HCT116 (cell line): ENCODE measurements around the gene OR6Q1. TPM values are rescaled to one million over a fixed set of nuclear protein-coding genes. Genes with fewer than 3 reads are reported as not detected.

Experiments
- ATAC-seq: fragments of 200-7000 bp; cut with Tn5 transposase; 2 replicates; pipeline ENCODE4 v1.9.1; 2020; ENCODE audit warnings: mild to moderate bottlenecking, moderate library complexity
- BruUV-seq: library from RNA; stranded (reverse); fragments of 400-500 nt; replicated peaks from 2 replicates; lab custom pipeline; 2021; lab: Mats Ljungman, UMichigan
- CTCF ChIA-PET: fragments of 300-600 bp; sonication (Branson Sonifier 250); formaldehyde crosslinking; loops from one replicate; lab custom pipeline; 2021; ENCODE audit warnings: antibody characterized with exemption; lab: Charles Lee
- POLR2A ChIA-PET: fragments of 300-600, 350-600 bp; sonication (Branson Sonifier 250); formaldehyde crosslinking; loops from one replicate; lab custom pipeline; 2021; ENCODE audit warnings: antibody characterized with exemption; lab: Charles Lee
- RAD21 ChIA-PET, 2 experiments: fragments of 300-600 bp; sonication (Branson Sonifier 250); formaldehyde crosslinking; loops; one replicate each; lab custom pipeline; 2023; ENCODE audit warnings: low total read pairs in 2 of 2; ENCODE audit not compliant: uncharacterized antibody in 2 of 2, unreplicated experiment in 2 of 2, low non-redundant PET in 1 of 2; lab: Charles Lee
- DNase-seq: peaks from one replicate; pipeline ENCODE4 v3.0.0-alpha.2; 2010; ENCODE audit warnings: low read depth, low spot score
- H2AFZ ChIP-seq: fragments of 200-600 bp; shearing (Covaris generic), sonication (generic); 2 replicates; pipeline ENCODE4 v1.6.1; 2017; ENCODE audit warnings: low read depth, mixed run types, mixed read lengths, antibody characterized with exemption, low read length; ENCODE audit not compliant: poor library complexity, severe bottlenecking
- H3K27ac ChIP-seq: 2 replicates; pipeline ENCODE4 v1.5.1; 2012; ENCODE audit warnings: low read depth, low read length
- H3K27me3 ChIP-seq: fragments of 200-600 bp; sonication (generic); 2 replicates; pipeline ENCODE4 v1.6.1; 2016; ENCODE audit warnings: mixed run types, low read length, mixed read lengths; ENCODE audit not compliant: insufficient read depth
- H3K36me3 ChIP-seq, 2 experiments: fragments of 200-500 bp in 1 of 2; fragments of 200-600 bp in 1 of 2; sonication (Bioruptor generic) in 1 of 2; sonication (generic) in 1 of 2; 2 replicates each; pipeline versions ENCODE4 v1.5.1 to v1.6.1; 2014 to 2016; ENCODE audit warnings: low read length in 2 of 2, inconsistent platforms in 1 of 2, mixed read lengths in 1 of 2, mixed run types in 1 of 2; ENCODE audit not compliant: insufficient read depth in 2 of 2, control insufficient read depth in 1 of 2
- H3K4me1 ChIP-seq, 2 experiments: fragments of 200-600 bp in 1 of 2; sonication (generic) in 1 of 2; 2 replicates each; pipeline versions ENCODE4 v1.5.1 to v1.6.1; 2012 to 2017; ENCODE audit warnings: low read length in 2 of 2, inconsistent platforms in 1 of 2, mild to moderate bottlenecking in 1 of 2, mixed read lengths in 1 of 2, mixed run types in 1 of 2, moderate library complexity in 1 of 2; ENCODE audit not compliant: insufficient read depth in 2 of 2, control insufficient read depth in 1 of 2
- H3K4me2 ChIP-seq: fragments of 200-600 bp; sonication (generic); 2 replicates; pipeline ENCODE4 v1.6.1; 2017; ENCODE audit warnings: mixed run types, low read length, mixed read lengths
- H3K4me3 ChIP-seq, 2 experiments: fragments of 200-600 bp in 1 of 2; sonication (generic) in 1 of 2; replicated peaks in 1 of 2; 2 replicates each; pipeline ENCODE4 v1.5.1; 2011 to 2016; ENCODE audit warnings: low read length in 2 of 2, control low read depth in 1 of 2, low read depth in 1 of 2, mild to moderate bottlenecking in 1 of 2, mixed read lengths in 1 of 2, mixed run types in 1 of 2
- H3K79me2 ChIP-seq: fragments of 200-600 bp; sonication (generic); 2 replicates; pipeline ENCODE4 v1.6.1; 2017; ENCODE audit warnings: mild to moderate bottlenecking, mixed run types, low read length, moderate library complexity, mixed read lengths; ENCODE audit not compliant: insufficient read depth
- H3K9ac ChIP-seq: fragments of 200-600 bp; sonication (generic); 2 replicates; pipeline ENCODE4 v1.6.1; 2016; ENCODE audit warnings: low read length, mixed read lengths
- H3K9me2 ChIP-seq: fragments of 200-600 bp; sonication (generic), shearing (Covaris generic); 2 replicates; pipeline ENCODE4 v1.6.1; 2017; ENCODE audit warnings: mixed run types, mild to moderate bottlenecking, moderate library complexity; ENCODE audit not compliant: insufficient read depth
- H3K9me3 ChIP-seq, 2 experiments: fragments of 200-500 bp in 1 of 2; fragments of 200-600 bp in 1 of 2; sonication (Bioruptor generic) in 1 of 2; sonication (generic) in 1 of 2; 2 replicates each; pipeline ENCODE4 v1.6.1; 2014 to 2017; ENCODE audit warnings: low read length in 2 of 2, mixed read lengths in 2 of 2, inconsistent platforms in 1 of 2, low read depth in 1 of 2, mild to moderate bottlenecking in 1 of 2, mixed run types in 1 of 2, moderate library complexity in 1 of 2; ENCODE audit not compliant: control insufficient read depth in 1 of 2, insufficient read depth in 1 of 2
- H4K20me1 ChIP-seq: fragments of 200-600 bp; sonication (generic), shearing (Covaris generic); 2 replicates; pipeline ENCODE4 v1.6.1; 2017; ENCODE audit warnings: mixed run types, mild to moderate bottlenecking, moderate library complexity; ENCODE audit not compliant: insufficient read depth
- CBX3 ChIP-seq: IDR thresholded peaks from 2 replicates; pipeline ENCODE4 v1.6.1; 2012; ENCODE audit warnings: low read depth
- CEBPB ChIP-seq: IDR thresholded peaks from 2 replicates; pipeline ENCODE4 v1.6.1; 2012; ENCODE audit warnings: low read depth
- TCF7L2 ChIP-seq: IDR thresholded peaks from 2 replicates; pipeline ENCODE4 v1.7.0; 2011; ENCODE audit warnings: borderline replicate concordance, inconsistent platforms; ENCODE audit not compliant: insufficient read depth, insufficient read length; ENCODE audit errors: extremely low read depth
- ZNF274 ChIP-seq: fragments of 200-500 bp; sonication (Bioruptor generic); IDR thresholded peaks from 2 replicates; pipeline ENCODE4 v1.6.1; 2014; ENCODE audit warnings: mild to moderate bottlenecking, low read depth, low read length, inconsistent platforms
- intact Hi-C: fragments of 100-400 bp; cut with micrococcal nuclease; formaldehyde crosslinking; loops from 2 replicates; pipeline ENCODE4 v1.10.0; 2022
- total RNA-seq: library from RNA; stranded (reverse); gene quantifications from one replicate; pipeline ENCODE4 v1.2.1, GENCODE V29; 2021; ENCODE audit not compliant: unreplicated experiment
- TF ChIP-seq, protein P1 (sequence below): IDR thresholded peaks from 2 replicates; pipeline ENCODE4 v1.6.1; 2012; ENCODE audit warnings: low read depth
- TF ChIP-seq, protein P2 (sequence below), 3 experiments: fragments of 200-600 bp in 1 of 3; sonication (generic) in 1 of 3; IDR thresholded peaks in 2 of 3; conservative IDR thresholded peaks in 1 of 3; 2 replicates each; pipeline ENCODE4 v1.5.1; 2012 to 2017; ENCODE audit warnings: low read depth in 2 of 3, low read length in 2 of 3, antibody characterized with exemption in 1 of 3, borderline replicate concordance in 1 of 3, control low read depth in 1 of 3, mild to moderate bottlenecking in 1 of 3, mixed read lengths in 1 of 3, mixed run types in 1 of 3, moderate library complexity in 1 of 3; ENCODE audit not compliant: insufficient read depth in 1 of 3

The OR6Q1 gene
- total RNA-seq, 1 experiment from 2014 or later, result not detected

DNA sequence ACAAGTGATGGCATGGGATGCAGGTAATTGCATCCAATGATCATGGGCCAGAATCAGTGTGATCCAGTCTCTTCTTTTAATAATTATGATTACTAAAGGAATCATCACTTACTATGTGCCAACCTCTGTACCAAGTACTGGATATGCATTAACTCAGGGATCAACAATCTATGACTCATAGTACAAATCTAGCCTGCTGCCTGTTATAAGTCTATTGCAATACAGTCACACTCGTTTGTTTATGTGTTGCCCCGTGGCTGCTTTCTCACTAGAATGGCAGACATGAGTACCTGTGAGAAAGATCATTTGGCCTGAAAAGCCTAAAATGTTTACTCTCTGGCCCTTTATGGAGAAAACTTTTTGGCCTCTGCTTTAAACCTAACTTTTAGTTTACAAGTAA, 45.0 kb downstream of the OR6Q1 start:
- no peaks in the 10 kb centered on the region for H3K4me1 ChIP-seq
- no peak for TF ChIP-seq TCF7L2
- TF ChIP-seq, protein P1, sequence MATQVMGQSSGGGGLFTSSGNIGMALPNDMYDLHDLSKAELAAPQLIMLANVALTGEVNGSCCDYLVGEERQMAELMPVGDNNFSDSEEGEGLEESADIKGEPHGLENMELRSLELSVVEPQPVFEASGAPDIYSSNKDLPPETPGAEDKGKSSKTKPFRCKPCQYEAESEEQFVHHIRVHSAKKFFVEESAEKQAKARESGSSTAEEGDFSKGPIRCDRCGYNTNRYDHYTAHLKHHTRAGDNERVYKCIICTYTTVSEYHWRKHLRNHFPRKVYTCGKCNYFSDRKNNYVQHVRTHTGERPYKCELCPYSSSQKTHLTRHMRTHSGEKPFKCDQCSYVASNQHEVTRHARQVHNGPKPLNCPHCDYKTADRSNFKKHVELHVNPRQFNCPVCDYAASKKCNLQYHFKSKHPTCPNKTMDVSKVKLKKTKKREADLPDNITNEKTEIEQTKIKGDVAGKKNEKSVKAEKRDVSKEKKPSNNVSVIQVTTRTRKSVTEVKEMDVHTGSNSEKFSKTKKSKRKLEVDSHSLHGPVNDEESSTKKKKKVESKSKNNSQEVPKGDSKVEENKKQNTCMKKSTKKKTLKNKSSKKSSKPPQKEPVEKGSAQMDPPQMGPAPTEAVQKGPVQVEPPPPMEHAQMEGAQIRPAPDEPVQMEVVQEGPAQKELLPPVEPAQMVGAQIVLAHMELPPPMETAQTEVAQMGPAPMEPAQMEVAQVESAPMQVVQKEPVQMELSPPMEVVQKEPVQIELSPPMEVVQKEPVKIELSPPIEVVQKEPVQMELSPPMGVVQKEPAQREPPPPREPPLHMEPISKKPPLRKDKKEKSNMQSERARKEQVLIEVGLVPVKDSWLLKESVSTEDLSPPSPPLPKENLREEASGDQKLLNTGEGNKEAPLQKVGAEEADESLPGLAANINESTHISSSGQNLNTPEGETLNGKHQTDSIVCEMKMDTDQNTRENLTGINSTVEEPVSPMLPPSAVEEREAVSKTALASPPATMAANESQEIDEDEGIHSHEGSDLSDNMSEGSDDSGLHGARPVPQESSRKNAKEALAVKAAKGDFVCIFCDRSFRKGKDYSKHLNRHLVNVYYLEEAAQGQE, result no peak
- no peak for TF ChIP-seq ZNF274
- no peak for TF ChIP-seq CEBPB
- TF ChIP-seq, protein P2, sequence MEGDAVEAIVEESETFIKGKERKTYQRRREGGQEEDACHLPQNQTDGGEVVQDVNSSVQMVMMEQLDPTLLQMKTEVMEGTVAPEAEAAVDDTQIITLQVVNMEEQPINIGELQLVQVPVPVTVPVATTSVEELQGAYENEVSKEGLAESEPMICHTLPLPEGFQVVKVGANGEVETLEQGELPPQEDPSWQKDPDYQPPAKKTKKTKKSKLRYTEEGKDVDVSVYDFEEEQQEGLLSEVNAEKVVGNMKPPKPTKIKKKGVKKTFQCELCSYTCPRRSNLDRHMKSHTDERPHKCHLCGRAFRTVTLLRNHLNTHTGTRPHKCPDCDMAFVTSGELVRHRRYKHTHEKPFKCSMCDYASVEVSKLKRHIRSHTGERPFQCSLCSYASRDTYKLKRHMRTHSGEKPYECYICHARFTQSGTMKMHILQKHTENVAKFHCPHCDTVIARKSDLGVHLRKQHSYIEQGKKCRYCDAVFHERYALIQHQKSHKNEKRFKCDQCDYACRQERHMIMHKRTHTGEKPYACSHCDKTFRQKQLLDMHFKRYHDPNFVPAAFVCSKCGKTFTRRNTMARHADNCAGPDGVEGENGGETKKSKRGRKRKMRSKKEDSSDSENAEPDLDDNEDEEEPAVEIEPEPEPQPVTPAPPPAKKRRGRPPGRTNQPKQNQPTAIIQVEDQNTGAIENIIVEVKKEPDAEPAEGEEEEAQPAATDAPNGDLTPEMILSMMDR (IDR thresholded peaks at IDR 0.05 in 2 of 3, conservative IDR thresholded peaks at IDR 0.05 in 1 of 3; ENCODE audit: borderline replicate concordance in 1 of 3, insufficient read depth in 1 of 3, low read depth in 2 of 3, low read length in 2 of 3), result no peak
- no peak for TF ChIP-seq CBX3
- no peaks in the 10 kb centered on the region for H3K9me2 ChIP-seq
- no peak overlapping the region for H3K27ac ChIP-seq
- peaks cover 19% of the 10 kb centered on the region; the same call in 1 of the 2 replicates for H3K27me3 ChIP-seq
- no peaks in the 10 kb centered on the region for H3K36me3 ChIP-seq
- POLR2A ChIA-PET, result no interaction called here
- H3K79me2 ChIP-seq, result no peaks in the 10 kb centered on the region
- intact Hi-C loops, result no loop called here
- no peak for DNase-seq
- CTCF ChIA-PET, result no interaction called here
- H3K9ac ChIP-seq, result no peak overlapping the region
- ATAC-seq, result no peak
- no peaks in the 10 kb centered on the region for H4K20me1 ChIP-seq
- RAD21 ChIA-PET, result no interaction called here
- H3K9me3 ChIP-seq, result no peaks in the 10 kb centered on the region
- no TSS peak for BruUV-seq
- H3K4me2 ChIP-seq, result no peak overlapping the region
- H2AFZ ChIP-seq, result no peak overlapping the region
- H3K4me3 ChIP-seq, result no peak overlapping the region

Other genes starting within 250 kb of the OR6Q1 start
- not detected for gene OR9Q1, start 7.1 kb upstream of the OR6Q1 start, total RNA-seq
- gene OR9I1, start 94.6 kb downstream of the OR6Q1 start, total RNA-seq, result not detected
- not detected for gene OR9Q2, start 158.1 kb downstream of the OR6Q1 start, total RNA-seq
- not detected for gene OR1S2, start 173.2 kb downstream of the OR6Q1 start, total RNA-seq
- not detected for gene OR1S1, start 181.8 kb downstream of the OR6Q1 start, total RNA-seq
- not detected for gene OR10Q1, start 198.0 kb downstream of the OR6Q1 start, total RNA-seq
- gene OR10W1, start 237.3 kb downstream of the OR6Q1 start, total RNA-seq, result not detected